Esophagus squamous epithelium (tissue), 4 donors: ENCODE data around the gene L3MBTL2.

Source experiments
- CTCF ChIP-seq, 6 experiments: fragments of 450-650 bp in 4 of 6; fragments of 200-600 bp in 2 of 6; sonication (generic) in 2 of 6; IDR thresholded peaks; one replicate each; pipeline ENCODE4 v1.5.1; 2016 to 2019; ENCODE audit warnings: antibody characterized with exemption in 6 of 6, mild to moderate bottlenecking in 4 of 6, moderate library complexity in 4 of 6
- POLR2A ChIP-seq, 4 donors: fragments of 450-650 bp; IDR thresholded peaks; one replicate each; pipeline ENCODE4 v1.6.1; 2017; ENCODE audit warnings: antibody characterized with exemption in 4 of 4, mild to moderate bottlenecking in 4 of 4, moderate library complexity in 3 of 4

DNA sequence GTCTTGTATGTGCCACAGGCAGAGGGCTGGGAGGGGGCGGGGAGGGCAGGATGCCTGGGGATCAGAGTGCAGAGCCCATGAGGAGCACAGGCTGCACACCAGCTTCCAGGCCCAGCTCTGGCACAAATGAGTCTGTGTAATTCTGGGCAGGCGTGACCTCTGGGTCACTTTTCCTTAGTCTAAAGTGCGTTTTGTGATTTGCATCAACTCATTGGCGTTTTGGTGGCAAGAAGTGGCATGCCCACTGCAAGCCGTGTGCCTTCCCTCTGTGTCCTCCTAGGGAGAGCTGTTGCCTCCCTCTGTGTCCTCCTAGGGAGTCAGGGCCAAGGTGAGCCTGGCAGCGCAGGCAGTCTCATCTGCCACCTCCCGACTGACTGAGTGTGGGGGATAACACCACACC, 18.4 kb downstream of the L3MBTL2 start:
- TF ChIP-seq CTCF (IDR thresholded peaks at IDR 0.05) (no peak), POLR2A (IDR thresholded peaks at IDR 0.05) (no peak)
